Testis (tissue), 2 donors: ENCODE data around the gene PRRT3.

Source experiments
- CTCF ChIP-seq, 3 experiments: fragments of 450-650 bp in 2 of 3; fragments of 200-600 bp in 1 of 3; sonication (generic) in 1 of 3; IDR thresholded peaks; one replicate each; pipeline ENCODE4 v1.5.1; 2016 to 2019; ENCODE audit warnings: antibody characterized with exemption in 3 of 3, mild to moderate bottlenecking in 2 of 3, moderate library complexity in 1 of 3
- POLR2A ChIP-seq: fragments of 450-650 bp; IDR thresholded peaks from one replicate; pipeline ENCODE4 v1.6.1; 2017; ENCODE audit warnings: antibody characterized with exemption, mild to moderate bottlenecking, moderate library complexity

- TF ChIP-seq CTCF (IDR thresholded peaks at IDR 0.05): no peak
- TF ChIP-seq POLR2A: no peak
Observed at GRCh38 chr3:9911863-9912262, 40.3 kb downstream of the PRRT3 start.
